H9 (cell line): Measurements from ENCODE around the gene CERS6. TPM values are rescaled to one million over a fixed set of nuclear protein-coding genes. Genes with fewer than 3 reads are reported as not detected.

Experiments used
- DNase-seq: peaks from one replicate; pipeline ENCODE4 v3.0.0-alpha.2; 2017
- H2AFZ ChIP-seq: one replicate; pipeline ENCODE4 v1.6.1; 2013; ENCODE audit warnings: mild to moderate bottlenecking, low read length, control low read depth, moderate library complexity
- H2AK5ac ChIP-seq: 2 replicates; pipeline ENCODE4 v1.6.1; 2013; ENCODE audit warnings: low read length, control low read depth, mixed read lengths; ENCODE audit not compliant: insufficient read length
- H2BK120ac ChIP-seq: one replicate; pipeline ENCODE4 v1.6.1; 2013; ENCODE audit warnings: low read depth, mild to moderate bottlenecking, low read length, control low read depth, inconsistent platforms; ENCODE audit not compliant: poor library complexity, severe bottlenecking
- H2BK12ac ChIP-seq: 2 replicates; pipeline ENCODE4 v1.6.1; 2013; ENCODE audit warnings: low read length, control low read depth, mixed read lengths, low read depth; ENCODE audit not compliant: insufficient read length
- H2BK15ac ChIP-seq: 2 replicates; pipeline ENCODE4 v1.6.1; 2013; ENCODE audit warnings: low read depth, low read length, control low read depth
- H2BK20ac ChIP-seq: one replicate; pipeline ENCODE4 v1.6.1; 2013; ENCODE audit warnings: low read depth, mild to moderate bottlenecking, low read length, control low read depth, inconsistent platforms; ENCODE audit not compliant: poor library complexity, severe bottlenecking
- H2BK5ac ChIP-seq: 2 replicates; pipeline ENCODE4 v1.6.1; 2013; ENCODE audit warnings: low read length, control low read depth, mixed read lengths; ENCODE audit not compliant: insufficient read length
- H3K14ac ChIP-seq: 2 replicates; pipeline ENCODE4 v1.6.1; 2013; ENCODE audit warnings: low read length, control low read depth; ENCODE audit not compliant: insufficient read depth
- H3K18ac ChIP-seq: 2 replicates; pipeline ENCODE4 v1.6.1; 2013; ENCODE audit warnings: low read depth, mild to moderate bottlenecking, mixed read lengths, low read length, control low read depth; ENCODE audit not compliant: insufficient read length
- H3K23ac ChIP-seq: 2 replicates; pipeline ENCODE4 v1.6.1; 2013; ENCODE audit warnings: low read length, control low read depth, mixed read lengths, low read depth; ENCODE audit not compliant: insufficient read length
- H3K23me2 ChIP-seq: 2 replicates; pipeline ENCODE4 v1.6.1; 2013; ENCODE audit warnings: low read depth, mild to moderate bottlenecking, mixed read lengths, low read length, control low read depth; ENCODE audit not compliant: insufficient read length, poor library complexity, severe bottlenecking
- H3K27ac ChIP-seq: 2 replicates; pipeline ENCODE4 v1.5.1; 2013; ENCODE audit warnings: low read length, control low read depth, mixed read lengths, low read depth; ENCODE audit not compliant: insufficient read length
- H3K27me3 ChIP-seq: 2 replicates; pipeline ENCODE4 v1.6.1; 2013; ENCODE audit warnings: low read length, control low read depth, inconsistent platforms; ENCODE audit not compliant: insufficient read depth
- H3K4ac ChIP-seq: 2 replicates; pipeline ENCODE4 v1.6.1; 2013; ENCODE audit warnings: low read depth, mild to moderate bottlenecking, control low read depth, inconsistent platforms, low read length, moderate library complexity
- H3K4me1 ChIP-seq: 2 replicates; pipeline ENCODE4 v1.6.1; 2013; ENCODE audit warnings: low read length, control low read depth, inconsistent platforms; ENCODE audit not compliant: insufficient read depth
- H3K4me2 ChIP-seq: 2 replicates; pipeline ENCODE4 v1.6.1; 2013; ENCODE audit warnings: low read length, control low read depth, mixed read lengths; ENCODE audit not compliant: insufficient read length, insufficient read depth
- H3K56ac ChIP-seq: 2 replicates; pipeline ENCODE4 v1.6.1; 2013; ENCODE audit warnings: low read depth, mild to moderate bottlenecking, mixed read lengths, low read length, control low read depth; ENCODE audit not compliant: insufficient read length
- H3K79me1 ChIP-seq: 2 replicates; pipeline ENCODE4 v1.6.1; 2013; ENCODE audit warnings: low read depth, mild to moderate bottlenecking, moderate library complexity, low read length, control low read depth, inconsistent platforms; ENCODE audit not compliant: insufficient read depth, poor library complexity, severe bottlenecking
- H3K79me2 ChIP-seq: 2 replicates; pipeline ENCODE4 v1.6.1; 2013; ENCODE audit warnings: low read length, control low read depth, inconsistent platforms; ENCODE audit not compliant: insufficient read depth
- H3K9ac ChIP-seq: 2 replicates; pipeline ENCODE4 v1.6.1; 2013; ENCODE audit warnings: low read length, control low read depth, mixed read lengths; ENCODE audit not compliant: insufficient read length; ENCODE audit errors: extremely low read depth
- H3K9me3 ChIP-seq: one replicate; pipeline ENCODE4 v1.6.1; 2013; ENCODE audit warnings: low read depth, low read length, inconsistent platforms; ENCODE audit not compliant: control insufficient read depth
- H3T11ph ChIP-seq: one replicate; pipeline ENCODE4 v1.6.1; 2013; ENCODE audit warnings: mild to moderate bottlenecking, low read length, control low read depth, inconsistent platforms
- H4K20me1 ChIP-seq: one replicate; pipeline ENCODE4 v1.6.1; 2013; ENCODE audit not compliant: control insufficient read depth, insufficient read length, insufficient read depth
- H4K5ac ChIP-seq: 2 replicates; pipeline ENCODE4 v1.6.1; 2013; ENCODE audit warnings: low read depth, mild to moderate bottlenecking, mixed read lengths, low read length, control low read depth; ENCODE audit not compliant: insufficient read length
- H4K8ac ChIP-seq: replicated peaks from 2 replicates; pipeline ENCODE4 v1.6.1; 2013; ENCODE audit warnings: low read length, control low read depth, mixed read lengths, low read depth; ENCODE audit not compliant: insufficient read length
- H4K91ac ChIP-seq: 2 replicates; pipeline ENCODE4 v1.6.1; 2013; ENCODE audit warnings: low read depth, mild to moderate bottlenecking, moderate library complexity, mixed read lengths, low read length, control low read depth; ENCODE audit not compliant: insufficient read length
- H3K27ac Mint-ChIP-seq, 3 experiments: 2 replicates in 2 of 3; 3 replicates in 1 of 3; pipeline ENCODE4 v1.8.0; 2020 to 2021; ENCODE audit warnings: mixed read lengths in 3 of 3, mild to moderate bottlenecking in 1 of 3, moderate library complexity in 1 of 3
- H3K27me3 Mint-ChIP-seq: 2 replicates; pipeline ENCODE4 v1.8.0; 2021; ENCODE audit warnings: low read depth, mild to moderate bottlenecking, moderate library complexity, mixed read lengths
- H3K36me3 Mint-ChIP-seq, 3 experiments: 2 replicates in 2 of 3; 3 replicates in 1 of 3; pipeline ENCODE4 v1.8.0; 2020 to 2021; ENCODE audit warnings: low read depth in 3 of 3, mixed read lengths in 3 of 3; ENCODE audit not compliant: insufficient read depth in 1 of 3
- H3K4me1 Mint-ChIP-seq, 2 experiments: 2 replicates each; pipeline ENCODE4 v1.8.0; 2020; ENCODE audit warnings: mixed read lengths in 2 of 2
- H3K4me3 Mint-ChIP-seq, 2 experiments: 2 replicates in 1 of 2; 3 replicates in 1 of 2; pipeline ENCODE4 v1.8.0; 2020 to 2021; ENCODE audit warnings: mild to moderate bottlenecking in 2 of 2, mixed read lengths in 2 of 2, moderate library complexity in 1 of 2
- H3K9me3 Mint-ChIP-seq, 2 experiments: 2 replicates in 1 of 2; 3 replicates in 1 of 2; pipeline ENCODE4 v1.8.0; 2020; ENCODE audit warnings: mild to moderate bottlenecking in 2 of 2, mixed read lengths in 2 of 2, moderate library complexity in 1 of 2
- WGBS: extraction: QIAGEN DNeasy Blood & Tissue Kit; methylation state at CpG from one replicate; pipeline ENCODE4 v1.1.7; 2013; ENCODE audit warnings: missing lambda C conversion rate, low lambda C conversion rate, mixed read lengths; ENCODE audit not compliant: insufficient read length; ENCODE audit errors: extremely low coverage; 5-methylcytosine and 5-hydroxymethylcytosine counted together
- total RNA-seq: library from RNA; stranded (reverse); gene quantifications from 2 replicates; pipeline ENCODE4 v1.2.1, GENCODE V29; 2021
- TF ChIP-seq, protein P1 (sequence below): fragments of 200-600 bp; sonication (generic); conservative IDR thresholded peaks from 3 replicates; pipeline ENCODE4 v1.8.0; 2021; ENCODE audit warnings: antibody characterized with exemption, mild to moderate bottlenecking

CERS6 gene
- total RNA-seq, 1 experiment from 2014 or later = 17.7 TPM

DNA sequence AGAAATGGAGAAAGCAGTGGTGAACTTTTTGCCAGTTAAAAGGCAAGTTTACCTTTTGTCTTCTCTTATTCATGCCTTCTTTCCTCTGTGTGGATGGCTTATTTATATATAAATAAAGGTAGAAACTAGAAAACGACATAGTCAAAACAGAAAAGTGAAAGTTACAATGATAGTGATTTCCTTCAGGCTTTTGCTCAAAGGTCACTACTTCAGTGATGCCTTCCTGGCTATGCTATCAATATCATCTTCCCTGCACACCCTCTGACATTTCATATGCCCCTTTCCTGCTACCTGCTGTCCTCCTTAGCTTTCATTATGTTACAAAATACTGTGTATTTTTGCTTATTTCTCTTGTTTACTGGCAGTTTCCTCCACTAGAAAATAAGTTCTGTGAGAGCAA, 214.4 kb downstream of the CERS6 start:
- Histone ChIP-seq H2BK20ac (no peak overlapping the region), H3K14ac (no peak overlapping the region), H4K5ac (no peak overlapping the region), H3K56ac (no peak overlapping the region), H4K8ac (no peak overlapping the region), H3K79me2 (no peaks in the 10 kb centered on the region), H3K4me2 (no peak overlapping the region), H3T11ph (no peak overlapping the region), H2AK5ac (no peak overlapping the region), H3K9ac (no peak overlapping the region), H3K27ac (no peak overlapping the region), H2BK12ac (no peak overlapping the region), H4K20me1 (no peaks in the 10 kb centered on the region), H3K4me1 (no peaks in the 10 kb centered on the region; the same call in 1 of the 2 replicates), H3K23ac (no peak overlapping the region), H3K4ac (no peak overlapping the region), H3K9me3 (no peaks in the 10 kb centered on the region), H2BK5ac (no peak overlapping the region), H4K91ac (no peak overlapping the region), H3K18ac (no peak overlapping the region), H3K23me2 (no peaks in the 10 kb centered on the region), H3K79me1 (no peaks in the 10 kb centered on the region), H3K27me3 (no peaks in the 10 kb centered on the region), H2BK120ac (no peak overlapping the region), H2AFZ (no peak overlapping the region), H2BK15ac (no peak overlapping the region)
- no peak for DNase-seq
- Mint-ChIP-seq H3K27me3 (no peaks in the 10 kb centered on the region), H3K4me1 (peaks cover 6 to 21% of the 10 kb centered on the region in 2 experiments; a peak in 3 of 4 replicates), H3K9me3 (no peaks in the 10 kb centered on the region), H3K27ac (no peak overlapping the region; a peak in 1 of 7 replicates), H3K4me3 (no peak overlapping the region), H3K36me3 (no peaks in the 10 kb centered on the region; a peak in 1 of 7 replicates)
- WGBS = no CpG with 5 or more reads among the region's 1 CpG
- TF ChIP-seq, protein P1, sequence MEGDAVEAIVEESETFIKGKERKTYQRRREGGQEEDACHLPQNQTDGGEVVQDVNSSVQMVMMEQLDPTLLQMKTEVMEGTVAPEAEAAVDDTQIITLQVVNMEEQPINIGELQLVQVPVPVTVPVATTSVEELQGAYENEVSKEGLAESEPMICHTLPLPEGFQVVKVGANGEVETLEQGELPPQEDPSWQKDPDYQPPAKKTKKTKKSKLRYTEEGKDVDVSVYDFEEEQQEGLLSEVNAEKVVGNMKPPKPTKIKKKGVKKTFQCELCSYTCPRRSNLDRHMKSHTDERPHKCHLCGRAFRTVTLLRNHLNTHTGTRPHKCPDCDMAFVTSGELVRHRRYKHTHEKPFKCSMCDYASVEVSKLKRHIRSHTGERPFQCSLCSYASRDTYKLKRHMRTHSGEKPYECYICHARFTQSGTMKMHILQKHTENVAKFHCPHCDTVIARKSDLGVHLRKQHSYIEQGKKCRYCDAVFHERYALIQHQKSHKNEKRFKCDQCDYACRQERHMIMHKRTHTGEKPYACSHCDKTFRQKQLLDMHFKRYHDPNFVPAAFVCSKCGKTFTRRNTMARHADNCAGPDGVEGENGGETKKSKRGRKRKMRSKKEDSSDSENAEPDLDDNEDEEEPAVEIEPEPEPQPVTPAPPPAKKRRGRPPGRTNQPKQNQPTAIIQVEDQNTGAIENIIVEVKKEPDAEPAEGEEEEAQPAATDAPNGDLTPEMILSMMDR = no peak
